IPS-18a (cell line): ENCODE measurements around the gene UBE2F.

Experiments
- H3K27ac ChIP-seq: one replicate; pipeline ENCODE4 v1.5.1; 2013; ENCODE audit warnings: low read length
- H3K27me3 ChIP-seq: one replicate; pipeline ENCODE4 v1.6.1; 2013; ENCODE audit warnings: mild to moderate bottlenecking, low read length; ENCODE audit not compliant: control insufficient read depth, insufficient read depth
- H3K36me3 ChIP-seq: one replicate; pipeline ENCODE4 v1.6.1; 2013; ENCODE audit warnings: low read depth, low read length; ENCODE audit not compliant: control insufficient read depth
- H3K4me1 ChIP-seq: one replicate; pipeline ENCODE4 v1.6.1; 2013; ENCODE audit warnings: low read depth, low read length; ENCODE audit not compliant: control insufficient read depth
- H3K4me3 ChIP-seq: one replicate; pipeline ENCODE4 v1.5.1; 2013; ENCODE audit warnings: low read length
- H3K9ac ChIP-seq: one replicate; pipeline ENCODE4 v1.6.1; 2013; ENCODE audit warnings: mild to moderate bottlenecking, low read length, moderate library complexity
- H3K9me3 ChIP-seq: one replicate; pipeline ENCODE4 v1.6.1; 2013; ENCODE audit warnings: low read depth, low read length; ENCODE audit not compliant: control insufficient read depth

The UBE2F gene

DNA sequence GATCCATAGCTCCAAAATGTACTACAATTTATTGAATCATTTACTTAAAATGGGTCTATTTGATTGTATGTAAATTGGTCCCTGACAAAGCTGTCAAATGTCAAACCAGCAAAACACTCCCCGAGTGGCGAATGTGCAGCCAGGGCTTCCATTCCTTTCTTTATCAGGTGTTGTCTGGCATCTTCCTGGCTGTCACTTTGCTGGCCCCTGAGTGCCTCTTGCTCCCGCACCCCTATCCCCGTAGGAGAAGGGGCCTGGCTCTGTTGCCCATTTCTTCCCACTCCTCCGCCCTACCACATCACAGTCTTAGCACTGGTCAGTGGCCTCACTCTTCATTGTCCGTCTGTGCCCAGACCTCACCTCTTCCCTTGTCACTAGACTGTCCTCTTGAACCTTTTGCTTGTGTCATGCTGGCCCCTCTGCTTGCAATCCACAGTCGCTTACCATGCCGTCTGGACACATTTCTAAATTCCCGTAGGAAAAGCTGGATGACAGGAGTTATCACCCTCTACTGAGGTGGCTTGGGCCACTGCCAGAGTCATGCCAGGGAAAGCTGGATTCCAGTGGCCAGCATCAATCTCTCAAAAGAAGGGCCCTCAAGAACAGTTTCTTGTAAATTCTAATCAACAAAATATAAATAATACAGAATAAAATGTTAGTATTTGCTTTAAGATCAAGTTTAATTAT, 15.4 kb downstream of the UBE2F start:
- Histone ChIP-seq H3K4me1 (peaks cover 5% of the 10 kb centered on the region), H3K27ac (no peak overlapping the region), H3K4me3 (no peak overlapping the region), H3K9ac (no peak overlapping the region), H3K27me3 (no peaks in the 10 kb centered on the region), H3K36me3 (no peaks in the 10 kb centered on the region), H3K9me3 (peaks cover 4% of the 10 kb centered on the region)

DNA sequence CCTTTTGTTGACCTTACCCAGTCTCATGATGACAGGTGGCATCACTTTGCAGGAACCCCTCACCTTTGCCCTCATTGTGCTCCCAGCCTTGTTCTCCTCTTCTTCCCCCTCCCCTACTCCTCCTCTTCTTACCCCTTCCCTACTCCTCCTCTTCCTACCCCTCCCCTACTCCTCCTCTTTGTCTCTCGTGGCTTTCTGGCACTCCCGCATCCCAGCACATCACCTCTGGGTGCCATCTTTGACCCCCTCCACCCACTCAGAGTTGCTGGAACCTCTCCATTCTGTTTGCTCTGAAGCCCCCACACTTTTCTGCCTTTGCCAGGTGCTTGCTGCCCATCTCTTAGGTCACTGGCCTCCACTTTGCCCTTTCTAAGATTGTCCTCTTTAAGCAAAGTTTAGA, 17.1 kb downstream of the UBE2F start:
- no peak overlapping the region for H3K27ac ChIP-seq
- H3K9me3 ChIP-seq, result peaks cover 4% of the 10 kb centered on the region
- H3K27me3 ChIP-seq, result no peaks in the 10 kb centered on the region
- no peak overlapping the region for H3K4me3 ChIP-seq
- H3K9ac ChIP-seq, result no peak overlapping the region
- no peaks in the 10 kb centered on the region for H3K36me3 ChIP-seq
- H3K4me1 ChIP-seq, result peaks cover 5% of the 10 kb centered on the region

DNA sequence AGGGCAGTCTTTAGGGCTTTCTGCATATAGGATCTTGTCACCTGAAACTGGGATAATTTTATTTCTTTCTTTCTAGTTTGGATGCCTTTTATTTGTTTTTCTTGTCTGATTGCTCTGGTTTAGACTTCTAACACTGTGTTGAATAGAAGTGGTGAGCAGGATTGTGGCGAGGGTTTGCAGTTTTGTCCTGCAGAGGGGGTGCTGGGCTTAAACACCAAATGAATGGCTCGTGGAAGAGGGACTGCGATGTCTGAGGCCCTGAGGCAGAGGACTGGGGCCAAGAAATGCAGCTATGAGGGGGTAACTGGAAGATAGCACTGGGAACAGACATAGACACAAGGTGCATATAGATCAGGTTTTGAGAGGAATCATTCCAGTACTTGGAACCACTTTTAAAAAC, 20.5 kb downstream of the UBE2F start:
- no peaks in the 10 kb centered on the region for H3K27me3 ChIP-seq

DNA sequence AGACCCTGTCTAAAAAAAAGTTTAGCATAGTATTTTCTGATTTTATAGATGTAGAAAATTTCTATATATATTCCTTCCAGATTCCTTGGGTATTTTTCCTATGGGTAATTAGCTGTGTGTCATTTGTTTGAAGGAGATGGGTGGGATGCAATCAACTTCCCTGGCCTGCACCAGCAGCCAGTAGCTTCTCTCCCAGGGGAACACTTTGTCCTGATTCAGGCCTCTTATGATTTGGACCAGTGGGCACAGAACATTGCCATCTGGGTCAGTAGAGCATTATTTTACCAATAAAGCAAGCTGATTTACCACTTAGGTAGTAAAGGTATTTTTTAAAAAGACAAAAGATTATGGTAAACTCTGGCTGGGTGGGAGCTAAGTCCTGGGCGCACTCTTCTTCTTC, 26.9 kb downstream of the UBE2F start:
- Histone ChIP-seq H3K9me3 (no peaks in the 10 kb centered on the region), H3K36me3 (peaks cover 8% of the 10 kb centered on the region), H3K4me1 (no peaks in the 10 kb centered on the region), H3K27me3 (no peaks in the 10 kb centered on the region), H3K27ac (no peak overlapping the region), H3K9ac (no peak overlapping the region), H3K4me3 (no peak overlapping the region)

More for the DNA sequence above, 20.5 kb downstream of the UBE2F start:
- no peaks in the 10 kb centered on the region for H3K4me1 ChIP-seq
- no peak overlapping the region for H3K4me3 ChIP-seq
- peaks cover 4% of the 10 kb centered on the region for H3K9me3 ChIP-seq
- H3K27ac ChIP-seq, result no peak overlapping the region
- H3K36me3 ChIP-seq, result no peaks in the 10 kb centered on the region
- H3K9ac ChIP-seq, result no peak overlapping the region

DNA sequence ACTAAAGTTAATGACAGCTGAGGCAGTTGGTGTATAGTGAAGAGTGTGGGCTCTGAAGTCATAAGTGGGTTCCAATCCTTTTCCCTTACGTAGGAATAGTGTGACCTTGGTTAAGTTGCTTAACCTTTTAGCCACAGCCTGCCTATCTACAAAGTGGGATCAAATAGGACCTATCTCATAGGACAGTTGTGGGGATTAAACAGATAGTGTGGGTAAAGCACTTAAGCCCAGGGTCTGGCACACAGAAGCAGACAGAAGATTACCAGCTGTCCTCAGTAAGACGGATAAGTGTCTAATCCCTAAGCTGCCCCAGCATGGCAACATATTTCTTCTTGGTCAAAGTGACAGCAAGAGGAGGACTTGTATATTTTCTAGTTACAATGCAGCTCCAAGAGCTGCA, 28.2 kb downstream of the UBE2F start:
- H3K27me3 ChIP-seq, result no peaks in the 10 kb centered on the region
- no peaks in the 10 kb centered on the region for H3K9me3 ChIP-seq
- no peak overlapping the region for H3K9ac ChIP-seq
- no peak overlapping the region for H3K27ac ChIP-seq
- H3K36me3 ChIP-seq, result peaks cover 8% of the 10 kb centered on the region
- H3K4me3 ChIP-seq, result no peak overlapping the region
- H3K4me1 ChIP-seq, result no peaks in the 10 kb centered on the region

DNA sequence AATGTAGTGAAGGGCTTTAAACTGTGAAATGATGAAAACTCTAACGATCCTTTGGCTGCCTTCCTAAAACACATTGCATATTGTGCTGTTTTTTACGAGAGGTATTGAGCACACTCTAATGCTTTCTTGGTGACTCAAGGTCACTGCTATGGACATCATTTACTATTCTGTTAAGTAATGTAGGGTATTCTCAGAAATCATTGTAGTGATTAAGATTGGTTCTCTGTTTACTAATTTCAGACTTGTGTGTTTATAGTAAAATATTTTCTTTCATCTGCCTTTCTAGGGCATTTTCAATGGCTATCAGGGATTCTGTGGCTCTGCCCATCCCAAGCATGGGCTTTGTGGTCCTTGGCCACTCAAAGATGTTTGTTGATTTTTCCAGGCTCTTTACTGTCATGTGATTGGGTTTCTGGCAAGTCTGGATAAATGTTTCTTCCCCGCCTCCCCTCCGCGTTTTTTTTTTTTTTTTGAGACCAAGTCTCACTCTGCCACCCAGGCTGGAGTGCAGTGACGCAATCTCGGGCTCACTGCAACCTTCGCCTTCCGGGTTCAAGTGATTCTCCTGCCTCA, 29.3 kb downstream of the UBE2F start:
- no peaks in the 10 kb centered on the region for H3K27me3 ChIP-seq
- no peak overlapping the region for H3K9ac ChIP-seq
- H3K27ac ChIP-seq, result no peak overlapping the region
- H3K9me3 ChIP-seq, result no peaks in the 10 kb centered on the region
- H3K4me3 ChIP-seq, result no peak overlapping the region
- H3K4me1 ChIP-seq, result no peaks in the 10 kb centered on the region
- H3K36me3 ChIP-seq, result peaks cover 8% of the 10 kb centered on the region

DNA sequence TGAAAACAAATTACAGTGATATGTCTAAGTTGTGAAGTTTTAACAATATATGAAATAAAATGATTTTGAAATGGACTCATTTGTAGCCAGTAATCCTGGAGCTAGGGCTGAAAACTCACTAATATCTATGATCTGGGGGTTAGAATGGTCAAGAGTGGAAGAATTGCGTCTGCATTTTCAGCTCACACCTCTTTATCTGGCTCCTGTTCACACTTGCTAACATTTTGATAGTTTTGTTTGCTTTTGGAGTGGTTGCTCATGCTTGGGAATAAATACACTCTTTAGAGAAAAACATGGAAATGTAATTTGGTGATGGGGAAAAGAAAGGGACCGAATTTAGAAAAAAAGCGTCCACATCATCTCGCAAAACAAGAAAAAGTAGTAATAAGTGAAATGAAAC, 30.7 kb downstream of the UBE2F start:
- Histone ChIP-seq H3K27ac (no peak overlapping the region), H3K27me3 (no peaks in the 10 kb centered on the region), H3K4me3 (no peak overlapping the region), H3K9ac (no peak overlapping the region), H3K4me1 (no peaks in the 10 kb centered on the region), H3K9me3 (no peaks in the 10 kb centered on the region), H3K36me3 (peaks cover 8% of the 10 kb centered on the region)

DNA sequence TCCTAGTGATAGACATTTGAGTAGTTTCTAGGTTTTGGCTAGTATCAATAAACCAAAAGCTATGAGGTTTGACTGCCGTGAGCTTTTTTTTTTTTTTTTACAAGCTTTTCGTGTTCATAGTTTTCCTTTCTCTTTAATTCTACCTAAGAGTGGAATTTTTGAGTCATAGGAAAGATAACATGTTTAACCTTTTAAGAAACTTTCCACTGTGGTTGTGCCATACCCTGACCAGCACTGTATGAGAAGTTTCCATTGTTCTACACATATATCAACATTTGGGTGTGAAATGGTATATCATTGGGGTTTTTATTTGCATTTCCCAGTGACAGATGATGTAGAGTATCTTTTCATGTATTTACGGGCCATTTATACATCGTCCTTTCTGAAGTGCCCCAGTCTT, 31.7 kb downstream of the UBE2F start:
- no peak overlapping the region for H3K27ac ChIP-seq
- no peaks in the 10 kb centered on the region for H3K4me1 ChIP-seq
- no peaks in the 10 kb centered on the region for H3K27me3 ChIP-seq
- no peak overlapping the region for H3K4me3 ChIP-seq
- H3K36me3 ChIP-seq, result peaks cover 8% of the 10 kb centered on the region
- no peak overlapping the region for H3K9ac ChIP-seq
- no peaks in the 10 kb centered on the region for H3K9me3 ChIP-seq

DNA sequence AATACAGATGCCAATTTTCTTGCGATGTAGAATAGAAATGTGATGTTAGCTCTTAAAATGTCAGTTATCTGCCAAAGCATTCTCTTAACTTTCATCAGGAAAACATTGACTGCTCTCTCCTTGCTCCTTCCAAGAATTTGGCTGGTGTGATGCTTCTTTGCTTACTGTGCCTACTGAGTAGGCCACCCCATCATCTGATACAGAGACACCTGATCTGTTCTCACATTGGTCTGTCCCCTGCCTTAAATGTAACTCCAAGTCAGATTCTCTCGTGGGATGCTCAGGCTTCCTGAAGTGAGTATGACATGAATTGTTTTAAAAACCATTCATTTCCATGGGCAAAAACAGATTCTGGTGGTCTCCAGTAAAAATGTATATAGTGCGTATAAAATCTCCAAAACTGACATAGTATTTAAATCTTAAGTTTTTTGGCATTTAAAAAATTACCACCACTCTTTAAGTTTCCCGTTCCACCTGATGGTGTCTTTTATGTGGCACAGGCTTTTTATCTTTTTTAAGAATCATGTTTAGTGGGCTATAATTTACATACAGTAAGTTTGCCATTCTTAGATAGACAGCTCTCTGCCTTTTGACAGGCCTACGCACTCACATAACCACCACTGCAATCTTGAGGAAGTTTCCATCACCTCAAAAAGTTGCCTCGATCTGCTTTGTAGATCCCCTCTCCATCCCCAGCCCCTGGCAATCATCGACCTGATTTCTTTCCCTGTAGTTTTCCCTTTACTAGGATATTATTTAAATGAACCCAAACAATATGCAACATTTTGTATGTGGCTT, 36.6 kb downstream of the UBE2F start:
- Histone ChIP-seq H3K9ac (no peak overlapping the region), H3K36me3 (no peaks in the 10 kb centered on the region), H3K4me3 (no peak overlapping the region), H3K9me3 (no peaks in the 10 kb centered on the region), H3K27ac (no peak overlapping the region), H3K4me1 (no peaks in the 10 kb centered on the region), H3K27me3 (no peaks in the 10 kb centered on the region)

DNA sequence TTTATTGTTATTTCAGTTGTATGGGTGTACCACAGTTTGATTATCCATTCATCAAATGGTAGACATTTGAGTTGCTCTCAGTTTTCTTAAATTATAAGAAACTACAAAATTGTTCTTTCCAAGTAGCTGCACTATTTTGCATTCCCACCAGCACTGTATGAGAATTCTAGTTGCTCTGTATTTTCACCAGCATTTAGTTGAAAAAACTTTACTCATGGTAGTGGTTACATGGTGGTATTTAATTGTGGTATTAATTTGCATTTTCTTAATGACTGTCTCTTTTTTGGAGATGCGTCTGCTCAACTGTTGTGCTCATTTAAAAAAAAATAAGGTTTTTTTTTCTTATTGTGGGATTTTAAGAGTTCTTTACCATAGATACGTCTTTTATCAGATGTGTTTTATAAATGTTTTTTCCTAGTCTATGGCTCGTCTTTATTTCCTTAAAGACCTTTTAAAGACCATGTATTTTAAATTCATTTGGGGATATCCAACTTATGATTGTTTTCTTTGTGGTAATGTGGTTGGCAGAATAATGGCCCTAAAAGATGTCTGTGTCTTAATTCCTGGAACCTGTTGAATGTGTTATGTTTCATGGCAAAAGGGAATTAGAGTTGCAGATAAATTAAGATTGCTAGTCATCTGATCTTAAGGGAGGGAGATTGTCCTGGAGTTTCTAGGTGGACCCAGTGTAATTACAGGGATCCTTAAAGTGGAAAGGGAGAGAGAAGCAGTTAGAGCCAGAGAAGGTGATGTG, 37.4 kb downstream of the UBE2F start:
- Histone ChIP-seq H3K9me3 (no peaks in the 10 kb centered on the region), H3K4me3 (no peak overlapping the region), H3K4me1 (no peaks in the 10 kb centered on the region), H3K36me3 (no peaks in the 10 kb centered on the region), H3K9ac (no peak overlapping the region), H3K27me3 (no peaks in the 10 kb centered on the region), H3K27ac (no peak overlapping the region)

DNA sequence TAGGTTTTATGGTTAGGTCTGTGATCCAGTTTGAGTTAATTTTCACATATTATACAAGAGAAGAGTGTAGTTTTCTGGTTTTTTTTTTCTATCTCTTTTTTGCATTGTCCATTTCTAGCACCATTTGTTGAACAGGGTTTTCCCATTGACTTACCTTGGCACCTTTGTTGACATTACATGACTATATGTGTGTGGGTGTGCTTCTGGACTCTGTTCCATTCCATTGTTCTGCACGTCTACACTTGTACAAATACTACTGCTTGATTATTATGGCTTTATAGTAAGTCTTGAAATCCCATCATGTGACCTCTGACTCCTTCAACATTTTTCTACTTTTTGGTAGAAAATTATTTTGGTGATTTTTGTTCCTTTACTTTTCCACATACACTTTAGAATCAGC, 38.7 kb downstream of the UBE2F start:
- H3K36me3 ChIP-seq, result no peaks in the 10 kb centered on the region

More for the DNA sequence above, 38.7 kb downstream of the UBE2F start:
- Histone ChIP-seq H3K27me3 (no peaks in the 10 kb centered on the region), H3K4me1 (no peaks in the 10 kb centered on the region), H3K9ac (no peak overlapping the region), H3K27ac (no peak overlapping the region), H3K4me3 (no peak overlapping the region), H3K9me3 (no peaks in the 10 kb centered on the region)
